GM23248 (cell line): ENCODE measurements around the gene COL3A1.

ENCODE experiments used
- EZH2 ChIP-seq: fragments of 200-600 bp; sonication (generic); IDR thresholded peaks from 2 replicates; pipeline ENCODE4 v1.6.1; 2018; ENCODE audit warnings: antibody characterized with exemption, mild to moderate bottlenecking; ENCODE audit not compliant: insufficient read depth, poor library complexity, severe bottlenecking
- EZH2phosphoT487 ChIP-seq: fragments of 200-600 bp; sonication (generic); IDR thresholded peaks from 2 replicates; pipeline ENCODE4 v1.6.1; 2018; ENCODE audit warnings: antibody characterized with exemption, moderate library complexity, mild to moderate bottlenecking, low read depth; ENCODE audit not compliant: insufficient read depth

DNA sequence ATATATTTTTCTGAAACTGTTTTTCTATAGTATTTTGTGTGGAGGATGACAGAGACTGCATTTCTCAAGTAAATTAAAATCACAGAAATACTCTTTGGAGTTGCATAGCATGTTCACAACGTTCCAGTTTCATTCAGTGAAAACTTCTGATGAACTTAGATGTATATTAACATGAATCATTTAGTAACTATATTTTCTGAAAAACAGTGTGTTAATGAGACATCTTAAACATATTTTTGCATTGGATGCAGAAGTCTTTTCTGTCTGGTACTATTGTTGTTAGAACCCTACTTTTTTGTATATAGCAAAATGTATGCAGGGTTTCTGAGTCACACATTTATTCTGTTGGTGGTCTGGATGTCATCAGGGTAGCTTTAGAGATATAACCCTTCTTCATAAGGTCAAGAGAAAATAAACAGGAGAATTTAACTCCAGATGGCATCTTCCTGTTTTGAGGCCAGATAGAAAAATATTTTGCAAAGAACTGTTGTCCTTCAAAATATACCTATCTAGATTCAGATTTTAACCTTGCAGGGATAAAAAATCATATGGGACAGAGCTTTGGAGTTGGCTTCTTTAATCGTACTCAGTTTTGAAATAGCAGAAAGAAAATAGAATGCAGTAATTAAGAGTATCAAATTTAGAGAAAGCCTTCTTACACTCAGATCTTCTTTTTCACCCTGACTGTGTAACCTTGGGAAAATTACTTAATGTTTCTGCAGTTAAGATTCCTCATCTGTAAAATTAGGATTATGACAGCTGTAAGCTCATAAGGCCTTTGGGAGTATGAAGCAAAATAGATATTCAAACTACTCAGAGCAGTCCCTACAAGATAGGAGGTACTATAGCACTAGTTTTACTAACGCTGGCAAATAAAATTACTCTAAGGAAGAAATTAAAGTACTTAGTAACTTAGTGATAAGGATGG lies 5.3 kb downstream of the COL3A1 start:
- no peak for TF ChIP-seq EZH2phosphoT487
- TF ChIP-seq EZH2: no peak
